CD4-positive, alpha-beta memory T cell (primary cell): ENCODE results near the gene SLIT2. TPM values are rescaled to one million over a fixed set of nuclear protein-coding genes. Genes with fewer than 3 reads are reported as not detected.
A peak's percentile ranks its signal among the peaks of the same experiment; 100 is the strongest.

Source experiments
- CTCF ChIA-PET: fragments of 350-600 bp; sonication (Branson Sonifier 250); formaldehyde crosslinking; loops from one replicate; lab custom pipeline; 2021; ENCODE audit warnings: inconsistent platforms; ENCODE audit not compliant: partially characterized antibody; lab: Charles Lee
- POLR2A ChIA-PET: fragments of 350-600 bp; sonication (Branson Sonifier 250); formaldehyde crosslinking; loops from one replicate; lab custom pipeline; 2021; ENCODE audit not compliant: partially characterized antibody; lab: Charles Lee
- DNase-seq, 5 donors: peaks; one replicate each; pipeline versions ENCODE4 v3.0.0 to v3.0.0-alpha.2; 2020 to 2022; ENCODE audit warnings: mixed read lengths in 1 of 5
- H3K27ac ChIP-seq: one replicate; pipeline ENCODE4 v1.7.0; 2013; ENCODE audit warnings: low read depth, low read length
- H3K27me3 ChIP-seq: 2 replicates; pipeline ENCODE4 v1.7.0; 2013; ENCODE audit warnings: mild to moderate bottlenecking, low read length, moderate library complexity; ENCODE audit not compliant: insufficient read depth
- H3K36me3 ChIP-seq: 2 replicates; pipeline ENCODE4 v1.7.0; 2013; ENCODE audit warnings: mild to moderate bottlenecking, low read length, moderate library complexity; ENCODE audit not compliant: insufficient read depth
- H3K4me1 ChIP-seq: 2 replicates; pipeline ENCODE4 v1.7.0; 2013; ENCODE audit warnings: mild to moderate bottlenecking, low read length, moderate library complexity; ENCODE audit not compliant: insufficient read depth
- H3K4me3 ChIP-seq, 2 donors: one replicate each; pipeline ENCODE4 v1.7.0; 2013; ENCODE audit warnings: low read length in 2 of 2, mild to moderate bottlenecking in 1 of 2
- H3K9me3 ChIP-seq, 2 donors: one replicate each; pipeline ENCODE4 v1.7.0; 2013; ENCODE audit warnings: low read length in 2 of 2, control low read depth in 1 of 2; ENCODE audit not compliant: control insufficient read depth in 1 of 2
- H3K27ac Mint-ChIP-seq, 7 donors: one replicate each; pipeline ENCODE4 v1.8.0; 2020 to 2021; ENCODE audit warnings: mixed read lengths in 7 of 7, mild to moderate bottlenecking in 6 of 7, inconsistent platforms in 3 of 7, moderate library complexity in 3 of 7
- H3K27me3 Mint-ChIP-seq, 2 donors: one replicate each; pipeline ENCODE4 v1.8.0; 2020 to 2021; ENCODE audit warnings: mixed read lengths in 2 of 2
- H3K36me3 Mint-ChIP-seq, 2 donors: one replicate each; pipeline ENCODE4 v1.8.0; 2020 to 2021; ENCODE audit warnings: mixed read lengths in 2 of 2, inconsistent platforms in 1 of 2, mild to moderate bottlenecking in 1 of 2
- H3K4me1 Mint-ChIP-seq, 4 donors: one replicate each; pipeline ENCODE4 v1.8.0; 2020 to 2021; ENCODE audit warnings: mixed read lengths in 4 of 4, mild to moderate bottlenecking in 1 of 4
- H3K4me3 Mint-ChIP-seq, 8 donors: one replicate each; pipeline ENCODE4 v1.8.0; 2020 to 2021; ENCODE audit warnings: mixed read lengths in 8 of 8, mild to moderate bottlenecking in 7 of 8, moderate library complexity in 6 of 8, inconsistent platforms in 3 of 8
- H3K9me3 Mint-ChIP-seq, 8 donors: one replicate each; pipeline ENCODE4 v1.8.0; 2020 to 2021; ENCODE audit warnings: mixed read lengths in 8 of 8, mild to moderate bottlenecking in 5 of 8, inconsistent platforms in 3 of 8, moderate library complexity in 1 of 8
- intact Hi-C: fragments of 100-400 bp; cut with micrococcal nuclease; formaldehyde crosslinking; loops from one replicate; pipeline ENCODE4 v1.15.1; 2023
- polyA plus RNA-seq, 2 donors: library from polyadenylated mRNA; unstranded; fragments of 300-500 nt; fragmentation: Illumina TruSeq; gene quantifications; one replicate each; pipeline ENCODE4 v1.2.3, GENCODE V29; 2021
- total RNA-seq, 2 experiments: library from RNA; stranded (reverse); gene quantifications; one replicate each; pipeline ENCODE4 v1.2.3, GENCODE V29; 2021

SLIT2 gene
- total RNA-seq (not detected), polyA plus RNA-seq (not detected)

DNA sequence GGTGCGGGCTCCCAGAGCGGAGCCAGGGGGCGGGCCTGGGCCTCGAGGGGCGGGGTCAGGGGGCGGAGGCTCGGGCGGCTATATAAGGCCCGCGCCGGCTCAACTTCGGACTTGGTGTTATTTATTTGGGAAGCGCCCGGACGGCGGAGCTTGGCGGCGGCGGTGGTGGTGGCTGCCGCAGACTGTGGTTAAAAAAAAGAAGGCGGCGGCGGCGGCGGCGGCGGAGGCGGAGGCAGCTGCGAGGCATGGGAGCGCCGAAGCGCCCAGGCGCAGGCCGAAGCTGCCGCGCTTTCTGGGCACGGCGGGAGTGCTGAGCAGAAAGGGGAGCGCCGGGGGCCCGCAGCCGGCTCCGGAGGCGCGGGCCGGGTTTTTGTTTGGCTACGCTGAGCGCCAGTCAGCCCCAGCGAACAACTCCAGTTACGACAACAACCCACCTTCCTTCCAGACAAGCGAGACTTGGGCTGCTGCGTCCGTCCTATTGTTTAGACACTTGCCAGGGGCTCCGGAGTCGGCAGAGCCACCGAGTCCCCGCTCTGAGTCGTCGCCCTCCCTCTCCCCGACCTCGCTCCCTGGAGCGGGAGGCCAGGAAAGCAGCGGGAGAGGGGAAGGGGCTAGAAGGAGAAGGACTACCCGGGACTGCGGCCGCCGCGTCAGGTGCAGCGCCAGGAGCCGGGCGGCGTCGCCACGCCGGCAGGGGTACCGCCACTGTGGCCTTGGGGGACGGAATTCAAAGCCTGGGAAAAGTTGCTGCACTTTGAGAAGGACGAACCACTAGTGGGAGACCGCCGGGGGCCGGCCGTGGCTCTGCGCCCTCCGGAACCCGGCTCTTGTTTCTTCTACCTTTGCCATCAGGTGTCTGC is at the start of gene SLIT2:
Gene SLIT2 (plus strand): TSS at position 110 of the 860 bp plus-strand sequence. CDS start 1,911 bp downstream, outside the sequence.
- no peak within 1 kb of the TSS for H3K27ac Mint-ChIP-seq
- peaks cover 6 to 16% (median 7%) of the 10 kb centered on the region in 4 donors for H3K4me1 Mint-ChIP-seq
- H3K36me3 Mint-ChIP-seq = no peaks in the 10 kb centered on the region
- H3K27ac ChIP-seq = no peak within 1 kb of the TSS
- H3K4me3 Mint-ChIP-seq = peak within 1 kb of the TSS in 7 of 8 donors; percentile 22 to 62 (median 50)
- no peaks in the 10 kb centered on the region for H3K36me3 ChIP-seq
- H3K4me1 ChIP-seq = no peaks in the 10 kb centered on the region
- no peak for DNase-seq
- POLR2A ChIA-PET = no interaction called here
- peaks cover 0 to 6% (median 1%) of the 10 kb centered on the region in 8 donors for H3K9me3 Mint-ChIP-seq
- no peak within 1 kb of the TSS for H3K4me3 ChIP-seq
- H3K27me3 Mint-ChIP-seq = peaks cover 19 to 20% of the 10 kb centered on the region in 2 donors
- intact Hi-C loops = no loop called here
- H3K27me3 ChIP-seq = no peaks in the 10 kb centered on the region
- CTCF ChIA-PET = no interaction called here
- no peaks in the 10 kb centered on the region for H3K9me3 ChIP-seq

DNA sequence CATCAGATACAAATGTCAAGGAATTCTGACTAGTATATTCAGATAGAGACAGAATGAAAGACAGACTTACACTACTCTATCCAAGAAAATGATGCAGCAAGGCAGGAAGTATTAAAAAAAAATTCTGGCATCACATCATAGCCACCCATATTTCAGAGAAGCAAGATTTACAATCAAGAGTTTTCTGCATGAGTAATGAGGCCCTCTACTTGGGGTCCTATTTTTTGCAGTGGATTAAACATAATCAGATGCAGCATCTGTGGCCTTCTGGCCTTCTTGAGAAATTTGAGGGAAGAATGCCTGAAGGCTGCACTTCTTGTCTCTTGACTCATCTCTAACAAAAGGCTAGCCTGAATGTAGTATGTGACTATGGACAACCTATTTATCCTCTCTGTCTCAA is 48.2 kb upstream of the SLIT2 start:
- Mint-ChIP-seq H3K4me3 (no peak overlapping the region), H3K27ac (no peak overlapping the region), H3K36me3 (no peaks in the 10 kb centered on the region), H3K27me3 (no peaks in the 10 kb centered on the region), H3K9me3 (peaks cover 0 to 11% (median 7%) of the 10 kb centered on the region in 8 donors), H3K4me1 (no peaks in the 10 kb centered on the region)
- intact Hi-C loops = no loop called here
- no peaks in the 10 kb centered on the region for H3K36me3 ChIP-seq
- no peaks in the 10 kb centered on the region for H3K9me3 ChIP-seq
- POLR2A ChIA-PET = no interaction called here
- no peak overlapping the region for H3K27ac ChIP-seq
- CTCF ChIA-PET = no interaction called here
- no peak overlapping the region for H3K4me3 ChIP-seq
- H3K4me1 ChIP-seq = no peaks in the 10 kb centered on the region
- no peaks in the 10 kb centered on the region for H3K27me3 ChIP-seq
- DNase-seq = no peak

- no peak overlapping the region for H3K27ac Mint-ChIP-seq
- H3K36me3 ChIP-seq = no peaks in the 10 kb centered on the region
These were observed 34.2 kb upstream of the SLIT2 start for GRCh38 chr4:20217521-20217920.

DNA sequence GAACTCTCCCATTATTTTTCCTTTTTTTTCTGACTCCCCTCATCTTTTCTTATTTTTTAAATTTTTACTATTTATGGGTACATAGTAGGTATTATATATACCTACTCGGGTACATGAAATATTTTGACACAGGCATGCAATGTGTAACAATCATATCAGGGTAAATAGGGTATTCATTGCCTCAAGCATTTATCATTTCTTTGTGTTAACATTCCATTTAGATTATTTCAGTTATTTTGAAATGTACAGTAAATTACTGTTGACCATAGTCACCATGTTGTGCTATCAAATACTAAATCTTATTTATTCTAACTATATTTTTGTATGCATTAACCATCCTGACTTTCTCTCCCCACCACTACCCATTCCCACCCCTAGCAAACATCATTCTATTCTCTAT is 33.8 kb upstream of the SLIT2 start:
- Histone ChIP-seq H3K4me3 (no peak overlapping the region), H3K27ac (no peak overlapping the region), H3K36me3 (no peaks in the 10 kb centered on the region), H3K4me1 (no peaks in the 10 kb centered on the region), H3K27me3 (no peaks in the 10 kb centered on the region), H3K9me3 (no peaks in the 10 kb centered on the region)
- CTCF ChIA-PET = no interaction called here
- no peak overlapping the region for H3K27ac Mint-ChIP-seq
- POLR2A ChIA-PET = no interaction called here
- H3K27me3 Mint-ChIP-seq = no peaks in the 10 kb centered on the region
- no peak overlapping the region for H3K4me3 Mint-ChIP-seq
- no peaks in the 10 kb centered on the region for H3K4me1 Mint-ChIP-seq
- intact Hi-C loops = no loop called here
- H3K9me3 Mint-ChIP-seq = peaks cover 0 to 7% (median 4%) of the 10 kb centered on the region in 8 donors
- no peak for DNase-seq
- H3K36me3 Mint-ChIP-seq = no peaks in the 10 kb centered on the region

More at GRCh38 chr4:20217521-20217920, 34.2 kb upstream of the SLIT2 start:
- Mint-ChIP-seq H3K4me3 (no peak overlapping the region), H3K9me3 (peaks cover 0 to 7% (median 3%) of the 10 kb centered on the region in 8 donors), H3K4me1 (no peaks in the 10 kb centered on the region), H3K36me3 (no peaks in the 10 kb centered on the region), H3K27me3 (no peaks in the 10 kb centered on the region)
- H3K27ac ChIP-seq = no peak overlapping the region
- no peaks in the 10 kb centered on the region for H3K4me1 ChIP-seq
- H3K4me3 ChIP-seq = no peak overlapping the region
- DNase-seq = no peak
- POLR2A ChIA-PET = no interaction called here
- CTCF ChIA-PET = no interaction called here
- no peaks in the 10 kb centered on the region for H3K27me3 ChIP-seq
- H3K9me3 ChIP-seq = no peaks in the 10 kb centered on the region
- intact Hi-C loops = no loop called here

DNA sequence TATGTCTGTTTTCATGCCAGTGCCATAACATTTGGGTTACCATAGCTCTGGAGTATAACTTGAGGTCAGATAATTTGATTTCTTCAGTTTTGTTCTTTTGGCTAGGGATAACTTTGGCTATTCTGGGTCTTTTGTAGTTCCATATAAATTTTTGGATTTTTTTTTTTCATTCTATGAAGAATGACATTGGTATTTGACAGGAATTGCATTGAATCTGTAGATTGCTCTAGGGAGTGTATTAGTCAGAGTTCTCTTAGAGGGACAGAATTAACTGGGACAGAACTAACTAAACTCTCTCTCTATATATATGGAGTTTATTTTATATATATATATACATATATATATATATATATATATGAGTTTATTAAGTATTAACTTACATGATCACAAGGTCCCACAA is 32.2 kb upstream of the SLIT2 start:
- intact Hi-C loops = no loop called here
- DNase-seq = no peak

GRCh38 chr4:20237894-20238537 is 13.7 kb upstream of the SLIT2 start:
- ChIA-PET POLR2A (no interaction called here), CTCF (no interaction called here)
- H3K27me3 Mint-ChIP-seq = no peaks in the 10 kb centered on the region

More for the DNA sequence above, 32.2 kb upstream of the SLIT2 start:
- ChIA-PET POLR2A (no interaction called here), CTCF (no interaction called here)
- H3K4me3 Mint-ChIP-seq = no peak overlapping the region
- no peaks in the 10 kb centered on the region for H3K4me1 Mint-ChIP-seq
- Histone ChIP-seq H3K27me3 (no peaks in the 10 kb centered on the region), H3K4me1 (no peaks in the 10 kb centered on the region), H3K9me3 (no peaks in the 10 kb centered on the region), H3K4me3 (no peak overlapping the region), H3K27ac (no peak overlapping the region), H3K36me3 (no peaks in the 10 kb centered on the region)
- H3K9me3 Mint-ChIP-seq = peaks cover 0 to 15% (median 9%) of the 10 kb centered on the region in 8 donors
- no peaks in the 10 kb centered on the region for H3K27me3 Mint-ChIP-seq
- no peaks in the 10 kb centered on the region for H3K36me3 Mint-ChIP-seq
- no peak overlapping the region for H3K27ac Mint-ChIP-seq

GRCh38 chr4:20248155-20248558 is 3.5 kb upstream of the SLIT2 start:
- POLR2A ChIA-PET = no interaction called here
- no peak for DNase-seq
- no peak overlapping the region for H3K4me3 ChIP-seq
- intact Hi-C loops = no loop called here
- H3K4me1 ChIP-seq = no peaks in the 10 kb centered on the region
- H3K4me3 Mint-ChIP-seq = no peak overlapping the region
- no peaks in the 10 kb centered on the region for H3K36me3 Mint-ChIP-seq
- CTCF ChIA-PET = no interaction called here
- no peaks in the 10 kb centered on the region for H3K36me3 ChIP-seq
- peaks cover 15% of the 10 kb centered on the region in 2 donors for H3K27me3 Mint-ChIP-seq
- H3K27ac ChIP-seq = no peak overlapping the region
- no peaks in the 10 kb centered on the region for H3K9me3 ChIP-seq
- H3K4me1 Mint-ChIP-seq = peaks cover 6 to 16% (median 7%) of the 10 kb centered on the region in 4 donors
- peaks cover 0 to 6% (median 3%) of the 10 kb centered on the region in 8 donors for H3K9me3 Mint-ChIP-seq
- H3K27me3 ChIP-seq = no peaks in the 10 kb centered on the region
- H3K27ac Mint-ChIP-seq = no peak overlapping the region

More at GRCh38 chr4:20237894-20238537, 13.7 kb upstream of the SLIT2 start:
- Mint-ChIP-seq H3K9me3 (peaks cover 0 to 8% (median 1%) of the 10 kb centered on the region in 8 donors), H3K4me3 (no peak overlapping the region), H3K4me1 (no peaks in the 10 kb centered on the region), H3K27ac (no peak overlapping the region), H3K36me3 (no peaks in the 10 kb centered on the region)
- H3K9me3 ChIP-seq = no peaks in the 10 kb centered on the region
- DNase-seq = no peak
- H3K27me3 ChIP-seq = no peaks in the 10 kb centered on the region
- H3K27ac ChIP-seq = no peak overlapping the region
- H3K4me1 ChIP-seq = no peaks in the 10 kb centered on the region
- intact Hi-C loops = no loop called here
- no peak overlapping the region for H3K4me3 ChIP-seq
- no peaks in the 10 kb centered on the region for H3K36me3 ChIP-seq
